Measurements from ENCODE around the gene ARHGEF11.

Gene ARHGEF11

GRCh38 chr1:157035121-157035520 is 10.4 kb downstream of the ARHGEF11 start:
- no peak overlapping the region for H3K27ac ChIP-seq (replicated peaks; ENCODE audit: low read length)
- no peak for DNase-seq (ENCODE audit: low spot score)
- H2BK12ac ChIP-seq (ENCODE audit: low read length), result no peak overlapping the region
- no peak overlapping the region for H2BK15ac ChIP-seq (ENCODE audit: low read length)
- H3K4me1 ChIP-seq (ENCODE audit: control insufficient read depth in 2 of 2, insufficient read depth in 1 of 2, low read depth in 1 of 2, low read length in 2 of 2), result peaks cover 12 to 16% of the 10 kb centered on the region in 2 donors
- H2AK5ac ChIP-seq (ENCODE audit: low read depth, low read length), result no peak overlapping the region
- no peak overlapping the region for H2BK5ac ChIP-seq (ENCODE audit: low read length)
- no peak overlapping the region for H3K4ac ChIP-seq (ENCODE audit: low read length)
- H3K9ac ChIP-seq (ENCODE audit: low read depth, low read length, poor library complexity), result no peak overlapping the region
- H3K27me3 ChIP-seq (ENCODE audit: control insufficient read depth in 3 of 3, insufficient read depth in 3 of 3, low read depth in 1 of 3, low read length in 3 of 3), result no peaks in the 10 kb centered on the region
- no peak overlapping the region for H4K8ac ChIP-seq (ENCODE audit: low read depth, low read length)
- H3K4me3 ChIP-seq (ENCODE audit: low read length in 2 of 2), result no peak overlapping the region
- H3K4me2 ChIP-seq (ENCODE audit: insufficient read depth, low read length, poor library complexity, severe bottlenecking), result no peak overlapping the region
- H3K79me1 ChIP-seq (ENCODE audit: low read depth, low read length), result no peaks in the 10 kb centered on the region
- H3K23ac ChIP-seq (ENCODE audit: low read depth, low read length, poor library complexity), result no peak overlapping the region
- H2BK120ac ChIP-seq (ENCODE audit: low read depth, low read length), result no peak overlapping the region
- H3K14ac ChIP-seq (ENCODE audit: low read length), result no peak overlapping the region
- no peak overlapping the region for H3K18ac ChIP-seq (ENCODE audit: low read length)
- no CpG with 5 or more reads among the region's 6 CpGs for WGBS, 2 donors (ENCODE audit: extremely low coverage in 2 of 2, insufficient read length in 2 of 2, insufficient replicate concordance in 1 of 2)
- H4K91ac ChIP-seq (ENCODE audit: low read depth, low read length, poor library complexity), result no peak overlapping the region
- peaks cover 0 to 18% of the 10 kb centered on the region in 2 donors for H3K36me3 ChIP-seq (replicated peaks in 1 of 2; ENCODE audit: control insufficient read depth in 2 of 2, insufficient read depth in 2 of 2, low read length in 2 of 2)
- no peak overlapping the region for H2AFZ ChIP-seq (ENCODE audit: low read length)
- H3K9me3 ChIP-seq (replicated peaks in 1 of 2; ENCODE audit: control insufficient read depth in 2 of 2, insufficient read depth in 1 of 2, low read depth in 1 of 2, low read length in 2 of 2), result peaks cover 0 to 2% of the 10 kb centered on the region in 2 donors

- DNase-seq (ENCODE audit: low spot score), result no peak
- Histone ChIP-seq H2BK12ac (ENCODE audit: low read length) (no peak overlapping the region), H2AK5ac (ENCODE audit: low read depth, low read length) (no peak overlapping the region)
These were observed 11.3 kb downstream of the ARHGEF11 start for GRCh38 chr1:157034137-157034800.

GRCh38 chr1:157033357-157033876 is 12.1 kb downstream of the ARHGEF11 start:
- Histone ChIP-seq H3K18ac (ENCODE audit: low read length) (no peak overlapping the region), H3K36me3 (replicated peaks in 1 of 2; ENCODE audit: control insufficient read depth in 2 of 2, insufficient read depth in 2 of 2, low read length in 2 of 2) (peaks cover 0 to 16% of the 10 kb centered on the region in 2 donors), H3K79me1 (ENCODE audit: low read depth, low read length) (no peaks in the 10 kb centered on the region), H3K9ac (ENCODE audit: low read depth, low read length, poor library complexity) (no peak overlapping the region), H3K4me1 (ENCODE audit: control insufficient read depth in 2 of 2, insufficient read depth in 1 of 2, low read depth in 1 of 2, low read length in 2 of 2) (peaks cover 8 to 16% of the 10 kb centered on the region in 2 donors), H2BK5ac (ENCODE audit: low read length) (no peak overlapping the region), H2BK120ac (ENCODE audit: low read depth, low read length) (no peak overlapping the region), H3K4me3 (ENCODE audit: low read length in 2 of 2) (no peak overlapping the region), H2AFZ (ENCODE audit: low read length) (no peak overlapping the region), H2BK12ac (ENCODE audit: low read length) (no peak overlapping the region), H3K9me3 (replicated peaks in 1 of 2; ENCODE audit: control insufficient read depth in 2 of 2, insufficient read depth in 1 of 2, low read depth in 1 of 2, low read length in 2 of 2) (peaks cover 0 to 2% of the 10 kb centered on the region in 2 donors), H4K91ac (ENCODE audit: low read depth, low read length, poor library complexity) (no peak overlapping the region), H3K27me3 (ENCODE audit: control insufficient read depth in 3 of 3, insufficient read depth in 3 of 3, low read depth in 1 of 3, low read length in 3 of 3) (no peaks in the 10 kb centered on the region), H4K8ac (ENCODE audit: low read depth, low read length) (no peak overlapping the region), H2AK5ac (ENCODE audit: low read depth, low read length) (no peak overlapping the region), H3K14ac (ENCODE audit: low read length) (no peak overlapping the region), H3K4me2 (ENCODE audit: insufficient read depth, low read length, poor library complexity, severe bottlenecking) (no peak overlapping the region), H3K4ac (ENCODE audit: low read length) (no peak overlapping the region), H2BK15ac (ENCODE audit: low read length) (no peak overlapping the region), H3K27ac (replicated peaks; ENCODE audit: low read length) (no peak overlapping the region), H3K23ac (ENCODE audit: low read depth, low read length, poor library complexity) (no peak overlapping the region)
- DNase-seq (ENCODE audit: low spot score), result no peak
- no CpG with 5 or more reads among the region's 3 CpGs for WGBS, 2 donors (ENCODE audit: extremely low coverage in 2 of 2, insufficient read length in 2 of 2, insufficient replicate concordance in 1 of 2)

More at GRCh38 chr1:157034137-157034800, 11.3 kb downstream of the ARHGEF11 start:
- Histone ChIP-seq H3K9me3 (replicated peaks in 1 of 2; ENCODE audit: control insufficient read depth in 2 of 2, insufficient read depth in 1 of 2, low read depth in 1 of 2, low read length in 2 of 2) (peaks cover 0 to 2% of the 10 kb centered on the region in 2 donors), H2BK120ac (ENCODE audit: low read depth, low read length) (no peak overlapping the region), H3K4me1 (ENCODE audit: control insufficient read depth in 2 of 2, insufficient read depth in 1 of 2, low read depth in 1 of 2, low read length in 2 of 2) (peaks cover 10 to 16% of the 10 kb centered on the region in 2 donors), H3K23ac (ENCODE audit: low read depth, low read length, poor library complexity) (no peak overlapping the region), H4K91ac (ENCODE audit: low read depth, low read length, poor library complexity) (no peak overlapping the region), H3K4me3 (ENCODE audit: low read length in 2 of 2) (no peak overlapping the region), H3K79me1 (ENCODE audit: low read depth, low read length) (no peaks in the 10 kb centered on the region), H3K4me2 (ENCODE audit: insufficient read depth, low read length, poor library complexity, severe bottlenecking) (no peak overlapping the region), H3K14ac (ENCODE audit: low read length) (no peak overlapping the region), H3K36me3 (replicated peaks in 1 of 2; ENCODE audit: control insufficient read depth in 2 of 2, insufficient read depth in 2 of 2, low read length in 2 of 2) (peaks cover 0 to 17% of the 10 kb centered on the region in 2 donors), H2AFZ (ENCODE audit: low read length) (no peak overlapping the region), H3K4ac (ENCODE audit: low read length) (no peak overlapping the region), H3K27me3 (ENCODE audit: control insufficient read depth in 3 of 3, insufficient read depth in 3 of 3, low read depth in 1 of 3, low read length in 3 of 3) (no peaks in the 10 kb centered on the region), H4K8ac (ENCODE audit: low read depth, low read length) (no peak overlapping the region), H2BK15ac (ENCODE audit: low read length) (no peak overlapping the region), H2BK5ac (ENCODE audit: low read length) (no peak overlapping the region), H3K27ac (replicated peaks; ENCODE audit: low read length) (peak overlapping the region; percentile 30), H3K9ac (ENCODE audit: low read depth, low read length, poor library complexity) (no peak overlapping the region), H3K18ac (ENCODE audit: low read length) (no peak overlapping the region)
- WGBS, 2 donors (ENCODE audit: extremely low coverage in 2 of 2, insufficient read length in 2 of 2, insufficient replicate concordance in 1 of 2), result no CpG with 5 or more reads among the region's 7 CpGs

GRCh38 chr1:157032303-157032702 is 13.2 kb downstream of the ARHGEF11 start:
- Histone ChIP-seq H2AK5ac (ENCODE audit: low read depth, low read length) (no peak overlapping the region), H2BK15ac (ENCODE audit: low read length) (no peak overlapping the region), H3K9ac (ENCODE audit: low read depth, low read length, poor library complexity) (no peak overlapping the region), H3K18ac (ENCODE audit: low read length) (no peak overlapping the region), H4K8ac (ENCODE audit: low read depth, low read length) (no peak overlapping the region), H3K4me3 (ENCODE audit: low read length in 2 of 2) (no peak overlapping the region), H3K23ac (ENCODE audit: low read depth, low read length, poor library complexity) (no peak overlapping the region), H3K27ac (replicated peaks; ENCODE audit: low read length) (no peak overlapping the region), H4K91ac (ENCODE audit: low read depth, low read length, poor library complexity) (no peak overlapping the region), H3K4me1 (ENCODE audit: control insufficient read depth in 2 of 2, insufficient read depth in 1 of 2, low read depth in 1 of 2, low read length in 2 of 2) (peaks cover 8 to 16% of the 10 kb centered on the region in 2 donors), H2BK120ac (ENCODE audit: low read depth, low read length) (no peak overlapping the region), H3K27me3 (ENCODE audit: control insufficient read depth in 3 of 3, insufficient read depth in 3 of 3, low read depth in 1 of 3, low read length in 3 of 3) (no peaks in the 10 kb centered on the region), H2BK5ac (ENCODE audit: low read length) (no peak overlapping the region), H3K9me3 (replicated peaks in 1 of 2; ENCODE audit: control insufficient read depth in 2 of 2, insufficient read depth in 1 of 2, low read depth in 1 of 2, low read length in 2 of 2) (peaks cover 0 to 2% of the 10 kb centered on the region in 2 donors), H3K79me1 (ENCODE audit: low read depth, low read length) (no peaks in the 10 kb centered on the region), H3K14ac (ENCODE audit: low read length) (no peak overlapping the region), H3K36me3 (replicated peaks in 1 of 2; ENCODE audit: control insufficient read depth in 2 of 2, insufficient read depth in 2 of 2, low read length in 2 of 2) (peaks cover 0 to 16% of the 10 kb centered on the region in 2 donors), H2BK12ac (ENCODE audit: low read length) (no peak overlapping the region), H3K4ac (ENCODE audit: low read length) (no peak overlapping the region), H2AFZ (ENCODE audit: low read length) (no peak overlapping the region), H3K4me2 (ENCODE audit: insufficient read depth, low read length, poor library complexity, severe bottlenecking) (no peak overlapping the region)
- no peak for DNase-seq (ENCODE audit: low spot score)
- WGBS, 2 donors (ENCODE audit: extremely low coverage in 2 of 2, insufficient read length in 2 of 2, insufficient replicate concordance in 1 of 2), result no CpG with 5 or more reads among the region's 3 CpGs

Data from neuronal stem cell (in vitro differentiated cells).